Hepatic stellate cell (primary cell): ENCODE data around the gene SAMD5.

ENCODE experiments used
- DNase-seq: peaks from one replicate; pipeline ENCODE4 v3.0.0; 2011; ENCODE audit warnings: low spot score

The SAMD5 gene

DNA sequence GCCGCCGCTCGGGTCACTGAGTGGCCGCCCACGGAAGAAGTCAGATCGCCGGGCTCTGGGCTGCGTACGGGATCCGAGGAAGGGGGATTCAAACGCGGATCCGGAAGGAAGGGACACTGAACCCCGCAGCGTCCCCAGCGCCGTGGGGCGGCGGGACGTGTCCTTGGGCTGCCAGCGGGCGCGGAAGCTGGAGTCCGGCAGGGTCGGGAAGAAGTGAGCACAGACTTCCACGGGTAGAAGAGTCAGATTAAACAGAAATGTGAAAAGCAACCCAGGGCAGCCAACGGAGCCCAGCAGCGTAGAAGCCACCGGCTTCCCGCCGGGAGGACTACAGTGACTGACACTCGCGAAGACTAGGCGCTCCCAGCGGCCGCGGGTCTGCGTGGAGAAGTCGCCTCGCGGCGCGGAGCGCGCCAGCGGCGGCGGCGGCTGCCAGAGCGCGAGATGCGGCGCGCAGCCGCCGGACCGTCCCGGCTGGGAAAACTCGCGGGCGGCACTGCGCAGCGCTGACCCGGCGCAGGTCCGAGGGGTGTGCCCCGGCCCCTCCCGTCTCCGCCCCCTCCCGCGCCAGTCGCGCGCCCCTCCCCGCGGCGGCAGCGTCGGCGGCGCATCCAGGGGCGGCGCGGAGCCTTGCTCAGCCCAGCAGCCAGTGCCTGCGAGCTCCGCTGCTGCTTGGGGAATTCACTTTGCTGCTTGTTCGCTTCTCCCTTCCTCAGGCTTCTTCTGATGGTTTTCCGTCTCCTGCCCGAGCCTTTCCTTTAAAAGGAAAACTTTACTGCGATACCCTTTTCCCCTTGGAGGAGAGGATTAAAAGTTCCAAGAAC lies at the start of gene SAMD5:
Gene SAMD5, plus strand, starts transcription at position 649 of the 824 bp plus-strand sequence. CDS start 239 bp downstream, outside the sequence.
- peak; percentile 41 for DNase-seq

DNA sequence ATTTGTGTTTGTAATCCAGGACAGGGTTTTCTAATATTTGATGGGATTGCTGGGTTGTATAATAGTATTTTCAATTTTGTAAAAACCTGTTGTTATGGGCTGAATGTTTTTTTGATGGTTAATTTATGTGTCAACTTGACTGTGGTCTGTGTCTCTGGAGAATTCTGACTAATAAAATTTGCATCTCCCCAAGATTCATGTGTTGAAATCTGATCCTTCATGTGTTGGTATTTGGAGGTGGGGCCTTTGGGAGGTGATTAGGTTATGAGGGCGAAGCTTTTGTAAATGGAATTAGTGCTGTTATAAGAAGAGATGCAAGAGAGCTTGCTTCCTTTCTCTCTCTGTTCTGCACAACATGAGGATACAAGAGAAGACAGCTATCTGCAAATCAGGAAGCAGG lies 48.7 kb upstream of the SAMD5 start:
- no peak for DNase-seq

DNA sequence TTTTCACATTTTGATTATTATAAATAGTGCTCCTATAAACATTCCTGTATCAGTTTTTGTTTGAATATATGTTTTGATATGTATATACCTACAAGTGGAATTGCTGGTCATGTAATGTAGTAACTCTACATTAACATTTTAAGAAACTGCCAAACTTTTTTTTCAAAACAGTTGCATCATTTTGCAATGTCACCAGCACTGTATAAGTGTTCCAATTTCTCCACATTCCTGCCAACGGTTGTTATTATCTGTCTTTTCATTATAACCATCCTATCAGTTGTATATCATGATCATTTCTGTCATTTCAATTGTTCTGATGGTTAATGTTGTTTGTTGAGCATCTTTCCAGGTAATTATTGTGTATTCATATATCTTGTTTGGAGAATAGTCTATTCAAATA lies 44.8 kb upstream of the SAMD5 start:
- DNase-seq: no peak

- DNase-seq: no peak
Measured at GRCh38 chr6:147467428-147467827, 41.1 kb upstream of the SAMD5 start.

DNA sequence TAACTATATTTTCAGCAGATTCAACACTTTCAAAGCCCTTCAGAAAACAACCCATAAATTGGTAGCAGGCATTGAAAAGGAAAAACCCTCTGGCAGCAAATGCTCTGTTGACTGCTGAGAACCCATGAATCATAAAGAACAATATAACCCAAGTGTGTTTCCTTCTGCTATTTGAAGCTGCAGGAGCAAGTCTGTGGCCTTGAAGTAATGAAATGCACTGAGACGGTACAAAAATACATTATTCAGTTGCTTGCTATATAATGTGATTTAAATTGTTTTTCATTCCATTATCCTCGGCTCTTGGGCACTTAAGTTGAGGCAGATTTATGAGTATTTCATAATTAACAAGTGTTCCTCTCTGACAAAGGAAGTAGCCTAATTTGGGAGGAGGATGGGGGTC lies 40.6 kb upstream of the SAMD5 start:
- no peak for DNase-seq

DNA sequence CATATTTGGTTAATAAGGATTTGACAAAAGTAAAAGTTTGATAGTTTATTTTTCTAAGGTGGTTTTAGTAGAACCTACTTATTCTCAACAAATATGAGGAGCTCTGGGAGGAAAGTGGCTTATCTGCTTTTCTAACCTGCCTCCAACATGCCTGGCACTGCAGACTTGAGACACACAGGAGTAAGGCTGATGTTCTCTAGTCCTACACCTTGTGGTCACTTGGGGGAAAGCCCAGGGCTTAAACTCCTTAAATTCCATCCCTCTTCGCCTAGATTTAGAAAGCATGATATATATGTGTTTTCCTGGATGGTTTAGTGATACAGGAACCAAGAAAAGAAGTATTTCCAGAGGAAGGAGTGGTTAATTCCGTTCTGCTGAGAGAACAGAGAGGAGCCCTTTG lies 39.9 kb upstream of the SAMD5 start:
- DNase-seq: no peak

- no peak for DNase-seq
Measured at GRCh38 chr6:147479857-147480256, 28.6 kb upstream of the SAMD5 start.

DNA sequence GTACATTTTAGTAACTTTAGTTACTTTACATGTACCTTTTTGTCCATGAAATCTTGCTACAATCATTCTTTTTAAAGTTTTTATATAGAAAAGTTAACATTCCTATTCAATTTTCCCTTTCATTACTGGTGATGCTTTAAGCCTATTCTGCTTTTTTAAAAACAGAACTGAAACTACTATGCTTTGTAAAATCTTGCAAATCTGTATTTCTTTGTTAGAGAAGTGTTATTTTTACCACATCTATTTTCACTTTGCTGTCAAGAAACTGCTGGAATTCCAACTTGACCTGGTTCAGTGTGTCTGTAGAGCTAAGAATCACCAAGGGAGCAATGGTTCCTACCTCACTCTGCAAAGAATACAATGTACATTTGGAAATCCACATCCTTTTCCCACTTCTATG lies 21.8 kb upstream of the SAMD5 start:
- DNase-seq: no peak

DNA sequence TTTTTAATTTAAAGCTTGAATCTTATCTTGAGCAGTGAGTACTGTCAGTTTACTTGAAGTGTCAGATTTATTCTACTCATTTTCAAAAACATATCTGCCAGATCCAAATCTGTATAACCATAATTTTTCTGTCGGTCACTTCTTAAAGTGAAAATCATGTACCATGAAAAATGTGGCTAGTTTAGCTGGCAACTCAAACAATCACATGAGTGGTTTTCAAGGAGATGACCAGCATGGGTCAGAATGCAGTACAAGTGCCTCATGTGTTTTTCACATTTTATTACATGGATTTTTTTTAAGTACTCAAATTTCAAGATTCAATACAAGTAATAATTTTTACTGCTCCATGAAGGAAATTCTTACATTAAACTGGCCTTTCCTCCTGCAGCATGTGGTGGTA lies 11.0 kb upstream of the SAMD5 start:
- no peak for DNase-seq

DNA sequence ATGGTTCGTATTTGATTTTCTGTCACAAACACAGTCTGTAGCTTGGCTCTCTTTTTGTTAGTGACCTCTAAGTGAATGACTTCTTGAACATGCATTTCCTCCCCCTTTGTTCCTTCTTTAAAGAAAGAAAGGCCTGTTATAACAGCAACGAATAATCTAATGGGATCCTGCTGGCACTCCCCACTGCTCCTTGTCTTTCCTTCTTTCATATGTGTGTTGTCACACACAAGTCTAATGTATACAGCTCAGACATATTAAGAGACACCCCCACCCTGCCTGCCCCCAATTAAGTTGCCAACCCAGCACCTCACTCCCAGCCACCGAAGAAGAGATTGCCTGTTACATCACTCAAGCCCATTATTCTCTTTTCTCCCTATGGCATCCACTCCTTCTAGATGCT lies 4.9 kb upstream of the SAMD5 start:
- no peak for DNase-seq

DNA sequence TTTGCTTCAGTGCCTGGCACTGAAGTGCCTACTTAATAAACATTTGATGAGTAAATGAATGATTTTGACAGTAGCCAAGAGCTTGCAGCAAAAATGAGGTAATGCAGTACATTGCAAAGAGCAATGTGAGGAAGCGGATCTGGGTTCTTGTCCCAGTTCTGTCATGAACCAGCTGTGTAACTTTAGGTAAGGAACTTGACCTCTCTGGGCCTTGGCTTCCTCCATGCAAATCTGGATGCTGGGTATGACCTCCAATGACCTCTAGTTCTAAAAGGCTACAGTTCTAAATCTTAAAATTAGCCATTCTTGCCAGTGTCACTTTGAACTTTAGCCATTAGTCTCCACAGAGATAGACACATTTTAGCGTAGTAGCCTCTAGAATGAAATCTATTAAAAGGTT lies 3.6 kb upstream of the SAMD5 start:
- no peak for DNase-seq

GRCh38 chr6:147506704-147507114 lies 1.8 kb upstream of the SAMD5 start:
- DNase-seq: peak; percentile 64

DNA sequence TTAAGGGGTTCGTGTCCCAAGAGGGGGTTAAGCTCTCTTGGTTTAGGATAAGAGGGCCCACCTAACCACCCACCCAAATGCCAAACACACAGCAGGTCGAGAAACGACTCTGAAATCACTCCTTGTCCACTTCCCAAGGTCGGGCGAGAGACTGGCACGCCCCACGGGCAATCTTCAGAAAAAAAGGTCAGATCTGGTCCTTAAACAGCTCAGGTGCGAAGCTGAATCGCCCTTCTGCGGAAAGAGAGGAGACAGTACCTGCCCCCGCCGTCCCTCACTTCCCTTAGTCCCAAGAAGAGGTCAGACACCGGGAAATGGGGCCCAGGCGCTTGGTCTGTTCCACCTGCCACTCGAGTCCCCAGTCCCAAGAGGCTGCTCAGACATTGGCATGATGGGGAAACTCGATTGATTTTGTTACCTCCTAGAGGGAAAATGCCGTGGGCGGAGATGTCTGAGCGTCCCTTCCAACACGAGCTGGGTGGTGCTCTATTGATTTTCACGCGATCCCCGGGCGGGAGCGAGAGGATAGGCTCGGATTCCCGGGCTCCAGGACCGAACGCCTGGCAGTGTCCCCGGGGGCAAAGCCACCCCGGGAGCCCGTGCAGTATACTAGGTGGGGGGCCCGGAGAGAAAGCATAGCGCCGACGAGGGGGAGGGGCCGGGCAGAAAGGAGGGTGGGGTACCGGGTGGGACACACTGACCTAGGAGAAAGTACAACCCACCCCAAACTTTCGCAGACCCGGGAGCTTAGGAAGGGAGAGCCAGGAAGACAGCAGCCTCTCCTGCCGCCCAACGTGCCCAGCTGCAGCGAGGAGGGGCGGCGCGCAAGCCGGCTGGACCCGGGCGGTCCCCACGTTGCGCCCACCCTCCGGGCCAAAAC lies 1.1 kb upstream of the SAMD5 start:
- DNase-seq: peak; percentile 13

- peak; percentile 12 for DNase-seq
Measured at GRCh38 chr6:147508866-147509608, 547 bp downstream of the SAMD5 start.

DNA sequence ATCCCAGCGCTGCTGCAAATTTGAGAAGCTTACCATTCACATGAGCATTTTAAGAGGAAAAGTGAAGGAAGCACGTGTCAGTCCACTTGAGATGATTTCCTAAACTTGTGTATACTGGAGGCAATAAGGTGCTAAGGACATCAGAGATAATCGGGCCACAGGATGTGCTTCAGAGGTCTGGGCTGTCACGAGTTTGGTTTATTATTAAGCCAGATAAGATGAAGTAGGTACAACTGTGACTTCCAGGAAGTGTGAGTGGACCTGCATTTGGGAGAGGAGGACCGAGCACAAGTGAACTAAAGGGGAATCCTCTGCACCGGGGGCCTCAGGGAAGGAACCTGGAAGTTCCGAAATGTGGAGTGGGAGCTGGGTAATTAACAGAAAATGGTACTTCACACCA lies 1.4 kb downstream of the SAMD5 start:
- DNase-seq: no peak

- no peak for DNase-seq
Measured at GRCh38 chr6:147510929-147511590, 2.6 kb downstream of the SAMD5 start.

DNA sequence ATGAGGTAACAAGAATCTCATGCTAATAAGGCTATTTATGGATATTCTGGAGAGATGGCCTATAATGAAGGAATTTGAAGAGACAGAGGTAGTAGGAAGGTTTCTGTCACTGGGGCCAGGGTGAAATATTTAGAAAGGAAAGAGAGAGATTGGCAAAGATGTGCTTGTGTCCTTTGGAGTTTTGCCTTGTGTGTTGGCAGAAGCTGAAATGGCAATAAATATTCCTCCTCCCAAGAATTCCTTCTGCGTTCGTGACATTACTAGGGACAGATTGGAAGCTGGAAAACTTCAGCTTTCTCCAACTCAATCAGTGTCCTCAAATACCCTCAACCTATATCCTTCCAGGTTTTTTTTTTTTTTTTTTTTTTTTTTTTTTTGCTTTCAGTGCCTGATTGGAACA lies 6.3 kb downstream of the SAMD5 start:
- no peak for DNase-seq

DNA sequence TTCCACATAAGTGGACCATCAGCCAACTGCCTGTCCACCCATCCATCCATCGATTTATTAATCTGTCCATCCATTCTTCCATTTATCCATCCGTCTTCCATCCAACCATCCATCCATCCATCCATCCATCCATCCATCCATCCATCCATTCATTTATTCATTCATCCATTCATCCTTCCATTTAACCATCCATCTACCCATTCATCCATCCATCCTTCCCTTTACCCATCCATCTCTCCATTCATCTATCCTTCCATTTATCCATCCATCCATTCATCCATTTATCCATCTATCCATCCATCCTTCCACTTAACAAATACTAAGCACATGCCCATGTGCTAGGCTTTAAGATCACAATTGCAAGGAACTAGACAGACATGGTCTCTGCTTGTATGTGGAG lies 6.8 kb downstream of the SAMD5 start:
- DNase-seq: no peak

DNA sequence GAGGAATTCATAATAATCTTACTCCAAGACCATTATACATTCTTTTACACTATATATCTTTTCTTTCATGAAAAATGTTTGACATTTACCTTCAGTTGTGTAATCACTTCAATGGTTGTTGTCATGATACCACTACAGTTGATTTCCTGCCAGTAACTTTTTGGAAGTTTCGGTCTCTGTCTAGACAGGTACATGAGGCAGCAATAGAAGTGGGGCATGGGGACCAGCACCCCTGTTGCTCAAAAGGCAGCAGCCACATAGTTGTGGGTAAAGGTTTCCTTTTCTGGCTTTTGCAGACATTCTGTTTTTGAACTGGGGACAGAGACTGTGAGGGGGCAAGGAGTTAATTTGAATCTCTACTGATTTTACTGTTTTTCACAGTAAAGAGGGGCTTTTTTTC lies 14.1 kb downstream of the SAMD5 start:
- no peak for DNase-seq

DNA sequence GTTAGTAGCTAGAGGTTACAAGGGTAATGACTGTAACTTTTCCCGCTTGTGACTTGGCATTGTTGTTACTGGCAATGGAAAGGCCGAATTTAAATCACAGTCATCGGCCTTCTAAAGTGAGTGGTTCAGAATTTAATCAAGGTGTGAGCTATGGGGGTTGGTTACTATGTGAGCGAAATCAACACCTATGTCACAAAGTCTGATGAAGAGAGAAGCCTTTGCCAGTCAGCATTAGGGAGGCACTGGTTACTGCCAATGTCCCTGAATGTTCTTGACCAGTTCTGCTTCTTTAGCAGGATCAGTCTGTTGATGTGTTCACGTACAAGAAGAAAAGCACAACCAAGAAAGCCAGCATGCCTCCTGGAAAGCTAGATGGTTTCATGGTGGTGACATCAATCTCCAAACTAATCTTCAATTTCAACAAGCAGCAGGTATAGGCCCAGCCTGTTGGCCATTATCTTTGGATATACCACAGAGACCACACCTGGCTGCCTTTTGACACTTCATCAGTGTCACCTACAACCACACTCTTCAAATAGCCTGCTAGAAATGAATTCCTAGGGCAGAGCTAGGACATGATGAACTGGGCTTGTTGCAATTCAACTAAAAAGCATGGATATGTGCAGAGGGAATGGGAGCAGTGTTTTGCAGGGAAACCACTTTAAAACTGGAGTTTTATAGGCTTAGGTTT lies 17.2 kb downstream of the SAMD5 start:
- no peak for DNase-seq

GRCh38 chr6:147527197-147527596 lies 18.7 kb downstream of the SAMD5 start:
- DNase-seq: no peak
